Measurements from ENCODE around the gene MAT2B. TPM values are rescaled to one million over a fixed set of nuclear protein-coding genes. Genes with fewer than 3 reads are reported as not detected.

MAT2B gene
- total RNA-seq (2021) (51.8 to 55.7 TPM (median 53.1 TPM) in 3 replicates), Bru-seq, nascent RNA (percentile 98 among the genes with signal in this experiment)
- long read RNA-seq, experiment 1, transcript MAT2B-202 (7 exons, 2,103 nt): minor isoform, 127 of 355 reads
- long read RNA-seq, experiment 1, transcript MAT2B-201 (7 exons, 2,226 nt): major isoform, 184 of 355 reads
- long read RNA-seq, experiment 1, partial matches to known transcripts: 15 of 355 reads
- long read RNA-seq, experiment 1, other reads (novel, unspliced or antisense): 26 of 355 reads
- long read RNA-seq, experiment 2, transcript MAT2B-201 (7 exons, 2,226 nt): major isoform, 44 of 99 reads
- long read RNA-seq, experiment 2, transcript MAT2B-202 (7 exons, 2,103 nt): minor isoform, 15 of 99 reads
- long read RNA-seq, experiment 2, partial matches to known transcripts: 8 of 99 reads
- long read RNA-seq, experiment 2, other reads (novel, unspliced or antisense): 32 of 99 reads
- long read RNA-seq, experiment 3, transcript MAT2B-201 (7 exons, 2,226 nt): major isoform, 142 of 232 reads
- long read RNA-seq, experiment 3, transcript MAT2B-202 (7 exons, 2,103 nt): minor isoform, 71 of 232 reads
- long read RNA-seq, experiment 3, partial matches to known transcripts: 9 of 232 reads
- long read RNA-seq, experiment 3, other reads (novel, unspliced or antisense): 10 of 232 reads

DNA sequence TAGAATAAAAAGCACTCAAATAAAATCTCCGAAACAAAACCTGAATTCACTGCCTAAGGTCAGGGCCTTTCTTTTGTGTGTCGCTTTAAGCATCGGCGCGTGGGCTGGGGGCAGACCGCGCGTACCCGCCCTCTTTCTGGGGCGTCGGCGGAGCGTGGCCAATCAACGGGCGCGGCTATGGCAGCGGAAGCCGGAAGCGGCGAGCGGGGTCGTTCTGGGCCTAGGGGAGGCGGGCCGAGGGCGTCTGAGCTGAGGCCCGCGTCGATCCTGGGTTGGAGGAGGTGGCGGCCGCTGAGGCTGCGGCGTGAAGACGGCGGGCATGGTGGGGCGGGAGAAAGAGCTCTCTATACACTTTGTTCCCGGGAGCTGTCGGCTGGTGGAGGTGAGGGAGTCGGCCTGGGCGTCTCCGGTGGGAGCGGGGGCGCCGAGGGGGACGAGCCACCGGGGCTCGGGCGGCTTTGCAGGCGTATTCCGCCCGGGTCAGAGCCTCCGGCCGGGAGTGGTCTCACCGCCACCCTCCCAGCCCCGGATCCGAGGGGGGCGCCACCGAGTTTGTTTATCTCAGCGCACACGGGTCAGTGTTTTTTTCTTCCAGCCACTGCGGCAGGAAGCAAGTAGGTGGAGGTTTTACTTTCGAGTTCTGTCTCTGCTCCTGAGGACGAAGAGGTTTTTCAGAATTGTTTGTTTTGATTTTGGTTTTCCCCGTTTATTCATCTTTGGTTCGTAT lies at the start of gene MAT2B:
Gene MAT2B (plus strand): TSS at position 252 of the 727 bp plus-strand sequence. CDS start 68 bp downstream, at position 320.
- CTCF ChIA-PET: interaction anchor here (0.8 to 1.1 kb wide), 5 partner anchors 10 to 58 kb away, joined by 3 to 4 read pairs (median 3); no protein-coding TSS in a partner anchor
- peak; percentile 94 for DNase-seq (ENCODE audit: low spot score)
- Mint-ChIP-seq H3K4me1 (peaks cover 51% of the 10 kb centered on the region), H3K4me3 (peak within 1 kb of the TSS; percentile 97), H3K9me3 (no peaks in the 10 kb centered on the region), H3K27ac (peak within 1 kb of the TSS; percentile 98), H3K36me3 (peaks cover 4% of the 10 kb centered on the region), H3K27me3 (ENCODE audit: low read depth) (no peaks in the 10 kb centered on the region)
- POLR2A ChIA-PET: interaction anchor here (1.1 to 4.7 kb wide), 6 partner anchors 11 to 68 kb away, joined by 3 to 77 read pairs (median 6); partner anchors contain the start of genes CCNG1, HMMR and NUDCD2
- peak; percentile 91 for ATAC-seq
- TF ChIP-seq, protein P1, sequence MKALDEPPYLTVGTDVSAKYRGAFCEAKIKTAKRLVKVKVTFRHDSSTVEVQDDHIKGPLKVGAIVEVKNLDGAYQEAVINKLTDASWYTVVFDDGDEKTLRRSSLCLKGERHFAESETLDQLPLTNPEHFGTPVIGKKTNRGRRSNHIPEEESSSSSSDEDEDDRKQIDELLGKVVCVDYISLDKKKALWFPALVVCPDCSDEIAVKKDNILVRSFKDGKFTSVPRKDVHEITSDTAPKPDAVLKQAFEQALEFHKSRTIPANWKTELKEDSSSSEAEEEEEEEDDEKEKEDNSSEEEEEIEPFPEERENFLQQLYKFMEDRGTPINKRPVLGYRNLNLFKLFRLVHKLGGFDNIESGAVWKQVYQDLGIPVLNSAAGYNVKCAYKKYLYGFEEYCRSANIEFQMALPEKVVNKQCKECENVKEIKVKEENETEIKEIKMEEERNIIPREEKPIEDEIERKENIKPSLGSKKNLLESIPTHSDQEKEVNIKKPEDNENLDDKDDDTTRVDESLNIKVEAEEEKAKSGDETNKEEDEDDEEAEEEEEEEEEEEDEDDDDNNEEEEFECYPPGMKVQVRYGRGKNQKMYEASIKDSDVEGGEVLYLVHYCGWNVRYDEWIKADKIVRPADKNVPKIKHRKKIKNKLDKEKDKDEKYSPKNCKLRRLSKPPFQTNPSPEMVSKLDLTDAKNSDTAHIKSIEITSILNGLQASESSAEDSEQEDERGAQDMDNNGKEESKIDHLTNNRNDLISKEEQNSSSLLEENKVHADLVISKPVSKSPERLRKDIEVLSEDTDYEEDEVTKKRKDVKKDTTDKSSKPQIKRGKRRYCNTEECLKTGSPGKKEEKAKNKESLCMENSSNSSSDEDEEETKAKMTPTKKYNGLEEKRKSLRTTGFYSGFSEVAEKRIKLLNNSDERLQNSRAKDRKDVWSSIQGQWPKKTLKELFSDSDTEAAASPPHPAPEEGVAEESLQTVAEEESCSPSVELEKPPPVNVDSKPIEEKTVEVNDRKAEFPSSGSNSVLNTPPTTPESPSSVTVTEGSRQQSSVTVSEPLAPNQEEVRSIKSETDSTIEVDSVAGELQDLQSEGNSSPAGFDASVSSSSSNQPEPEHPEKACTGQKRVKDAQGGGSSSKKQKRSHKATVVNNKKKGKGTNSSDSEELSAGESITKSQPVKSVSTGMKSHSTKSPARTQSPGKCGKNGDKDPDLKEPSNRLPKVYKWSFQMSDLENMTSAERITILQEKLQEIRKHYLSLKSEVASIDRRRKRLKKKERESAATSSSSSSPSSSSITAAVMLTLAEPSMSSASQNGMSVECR (CRISPR knock-in tag; IDR thresholded peaks at IDR 0.05; ENCODE audit: borderline replicate concordance): no peak
- TF ChIP-seq SP1 (CRISPR knock-in tag; conservative IDR thresholded peaks at IDR 0.05): peak; percentile 94
- no peak for TF ChIP-seq ELF4 (CRISPR knock-in tag; IDR thresholded peaks at IDR 0.05; ENCODE audit: low read depth)
- peak; percentile 67; the same call in 1 of the 2 replicates for TF ChIP-seq FOXK1 (CRISPR knock-in tag; IDR thresholded peaks at IDR 0.05)
- TF ChIP-seq, protein P2, sequence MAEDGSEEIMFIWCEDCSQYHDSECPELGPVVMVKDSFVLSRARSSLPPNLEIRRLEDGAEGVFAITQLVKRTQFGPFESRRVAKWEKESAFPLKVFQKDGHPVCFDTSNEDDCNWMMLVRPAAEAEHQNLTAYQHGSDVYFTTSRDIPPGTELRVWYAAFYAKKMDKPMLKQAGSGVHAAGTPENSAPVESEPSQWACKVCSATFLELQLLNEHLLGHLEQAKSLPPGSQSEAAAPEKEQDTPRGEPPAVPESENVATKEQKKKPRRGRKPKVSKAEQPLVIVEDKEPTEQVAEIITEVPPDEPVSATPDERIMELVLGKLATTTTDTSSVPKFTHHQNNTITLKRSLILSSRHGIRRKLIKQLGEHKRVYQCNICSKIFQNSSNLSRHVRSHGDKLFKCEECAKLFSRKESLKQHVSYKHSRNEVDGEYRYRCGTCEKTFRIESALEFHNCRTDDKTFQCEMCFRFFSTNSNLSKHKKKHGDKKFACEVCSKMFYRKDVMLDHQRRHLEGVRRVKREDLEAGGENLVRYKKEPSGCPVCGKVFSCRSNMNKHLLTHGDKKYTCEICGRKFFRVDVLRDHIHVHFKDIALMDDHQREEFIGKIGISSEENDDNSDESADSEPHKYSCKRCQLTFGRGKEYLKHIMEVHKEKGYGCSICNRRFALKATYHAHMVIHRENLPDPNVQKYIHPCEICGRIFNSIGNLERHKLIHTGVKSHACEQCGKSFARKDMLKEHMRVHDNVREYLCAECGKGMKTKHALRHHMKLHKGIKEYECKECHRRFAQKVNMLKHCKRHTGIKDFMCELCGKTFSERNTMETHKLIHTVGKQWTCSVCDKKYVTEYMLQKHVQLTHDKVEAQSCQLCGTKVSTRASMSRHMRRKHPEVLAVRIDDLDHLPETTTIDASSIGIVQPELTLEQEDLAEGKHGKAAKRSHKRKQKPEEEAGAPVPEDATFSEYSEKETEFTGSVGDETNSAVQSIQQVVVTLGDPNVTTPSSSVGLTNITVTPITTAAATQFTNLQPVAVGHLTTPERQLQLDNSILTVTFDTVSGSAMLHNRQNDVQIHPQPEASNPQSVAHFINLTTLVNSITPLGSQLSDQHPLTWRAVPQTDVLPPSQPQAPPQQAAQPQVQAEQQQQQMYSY (CRISPR knock-in tag; IDR thresholded peaks at IDR 0.05): no peak
- no peak for TF ChIP-seq JAZF1 (CRISPR knock-in tag; IDR thresholded peaks at IDR 0.05)
- no peak for TF ChIP-seq HMGA2 (CRISPR knock-in tag; IDR thresholded peaks at IDR 0.05)
- no peak for TF ChIP-seq NR1H2 (CRISPR knock-in tag; IDR thresholded peaks at IDR 0.05)
- TF ChIP-seq JUN (CRISPR knock-in tag; IDR thresholded peaks at IDR 0.05): no peak
- TF ChIP-seq, protein P3, sequence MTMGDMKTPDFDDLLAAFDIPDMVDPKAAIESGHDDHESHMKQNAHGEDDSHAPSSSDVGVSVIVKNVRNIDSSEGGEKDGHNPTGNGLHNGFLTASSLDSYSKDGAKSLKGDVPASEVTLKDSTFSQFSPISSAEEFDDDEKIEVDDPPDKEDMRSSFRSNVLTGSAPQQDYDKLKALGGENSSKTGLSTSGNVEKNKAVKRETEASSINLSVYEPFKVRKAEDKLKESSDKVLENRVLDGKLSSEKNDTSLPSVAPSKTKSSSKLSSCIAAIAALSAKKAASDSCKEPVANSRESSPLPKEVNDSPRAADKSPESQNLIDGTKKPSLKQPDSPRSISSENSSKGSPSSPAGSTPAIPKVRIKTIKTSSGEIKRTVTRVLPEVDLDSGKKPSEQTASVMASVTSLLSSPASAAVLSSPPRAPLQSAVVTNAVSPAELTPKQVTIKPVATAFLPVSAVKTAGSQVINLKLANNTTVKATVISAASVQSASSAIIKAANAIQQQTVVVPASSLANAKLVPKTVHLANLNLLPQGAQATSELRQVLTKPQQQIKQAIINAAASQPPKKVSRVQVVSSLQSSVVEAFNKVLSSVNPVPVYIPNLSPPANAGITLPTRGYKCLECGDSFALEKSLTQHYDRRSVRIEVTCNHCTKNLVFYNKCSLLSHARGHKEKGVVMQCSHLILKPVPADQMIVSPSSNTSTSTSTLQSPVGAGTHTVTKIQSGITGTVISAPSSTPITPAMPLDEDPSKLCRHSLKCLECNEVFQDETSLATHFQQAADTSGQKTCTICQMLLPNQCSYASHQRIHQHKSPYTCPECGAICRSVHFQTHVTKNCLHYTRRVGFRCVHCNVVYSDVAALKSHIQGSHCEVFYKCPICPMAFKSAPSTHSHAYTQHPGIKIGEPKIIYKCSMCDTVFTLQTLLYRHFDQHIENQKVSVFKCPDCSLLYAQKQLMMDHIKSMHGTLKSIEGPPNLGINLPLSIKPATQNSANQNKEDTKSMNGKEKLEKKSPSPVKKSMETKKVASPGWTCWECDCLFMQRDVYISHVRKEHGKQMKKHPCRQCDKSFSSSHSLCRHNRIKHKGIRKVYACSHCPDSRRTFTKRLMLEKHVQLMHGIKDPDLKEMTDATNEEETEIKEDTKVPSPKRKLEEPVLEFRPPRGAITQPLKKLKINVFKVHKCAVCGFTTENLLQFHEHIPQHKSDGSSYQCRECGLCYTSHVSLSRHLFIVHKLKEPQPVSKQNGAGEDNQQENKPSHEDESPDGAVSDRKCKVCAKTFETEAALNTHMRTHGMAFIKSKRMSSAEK (CRISPR knock-in tag; IDR thresholded peaks at IDR 0.05; ENCODE audit: borderline replicate concordance): 0 out of 2 replicates have a peak, but pooled peaks have one; percentile 7
- TF ChIP-seq EMX1 (CRISPR knock-in tag; IDR thresholded peaks at IDR 0.05): 0 out of 2 replicates have a peak, but pooled peaks have one; percentile 77
- TF ChIP-seq CREB1 (CRISPR knock-in tag; IDR thresholded peaks at IDR 0.05): 0 out of 2 replicates have a peak, but pooled peaks have one; percentile 14
- TF ChIP-seq ZNF232 (CRISPR knock-in tag; IDR thresholded peaks at IDR 0.05): 0 out of 2 replicates have a peak, but pooled peaks have one; percentile 25
- TF ChIP-seq, protein P4, sequence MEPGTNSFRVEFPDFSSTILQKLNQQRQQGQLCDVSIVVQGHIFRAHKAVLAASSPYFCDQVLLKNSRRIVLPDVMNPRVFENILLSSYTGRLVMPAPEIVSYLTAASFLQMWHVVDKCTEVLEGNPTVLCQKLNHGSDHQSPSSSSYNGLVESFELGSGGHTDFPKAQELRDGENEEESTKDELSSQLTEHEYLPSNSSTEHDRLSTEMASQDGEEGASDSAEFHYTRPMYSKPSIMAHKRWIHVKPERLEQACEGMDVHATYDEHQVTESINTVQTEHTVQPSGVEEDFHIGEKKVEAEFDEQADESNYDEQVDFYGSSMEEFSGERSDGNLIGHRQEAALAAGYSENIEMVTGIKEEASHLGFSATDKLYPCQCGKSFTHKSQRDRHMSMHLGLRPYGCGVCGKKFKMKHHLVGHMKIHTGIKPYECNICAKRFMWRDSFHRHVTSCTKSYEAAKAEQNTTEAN (CRISPR knock-in tag; IDR thresholded peaks at IDR 0.05): no peak
- peak; percentile 90 for TF ChIP-seq ZNF416 (CRISPR knock-in tag; IDR thresholded peaks at IDR 0.05)
- TF ChIP-seq ZNF121 (CRISPR knock-in tag; IDR thresholded peaks at IDR 0.05): no peak
- TF ChIP-seq ZNF138 (CRISPR knock-in tag; conservative IDR thresholded peaks at IDR 0.05): peak; percentile 43; the same call in 1 of the 2 replicates
- peak; percentile 71; the same call in 1 of the 2 replicates for TF ChIP-seq PRRX2 (CRISPR knock-in tag; IDR thresholded peaks at IDR 0.05)
- TF ChIP-seq, protein P5, sequence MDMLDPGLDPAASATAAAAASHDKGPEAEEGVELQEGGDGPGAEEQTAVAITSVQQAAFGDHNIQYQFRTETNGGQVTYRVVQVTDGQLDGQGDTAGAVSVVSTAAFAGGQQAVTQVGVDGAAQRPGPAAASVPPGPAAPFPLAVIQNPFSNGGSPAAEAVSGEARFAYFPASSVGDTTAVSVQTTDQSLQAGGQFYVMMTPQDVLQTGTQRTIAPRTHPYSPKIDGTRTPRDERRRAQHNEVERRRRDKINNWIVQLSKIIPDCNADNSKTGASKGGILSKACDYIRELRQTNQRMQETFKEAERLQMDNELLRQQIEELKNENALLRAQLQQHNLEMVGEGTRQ (CRISPR knock-in tag; IDR thresholded peaks at IDR 0.05): no peak
- no peak for TF ChIP-seq MXD4 (CRISPR knock-in tag; IDR thresholded peaks at IDR 0.05; ENCODE audit: borderline replicate concordance)
